Mucosa of stomach (tissue), 1 donor: Measurements from ENCODE around the gene RNF213.
"Not testable (repeated sequence)": the region's sequence is repeated elsewhere in the genome, so short reads cannot be mapped to it uniquely, and the experiment has no call there.

Experiments
- H3K27me3 ChIP-seq: one replicate; pipeline ENCODE4 v1.7.0; 2013; ENCODE audit warnings: mild to moderate bottlenecking, low read length; ENCODE audit not compliant: control insufficient read depth, insufficient read depth
- H3K36me3 ChIP-seq: one replicate; pipeline ENCODE4 v1.7.0; 2013; ENCODE audit warnings: low read length; ENCODE audit not compliant: control insufficient read depth, insufficient read depth
- H3K4me1 ChIP-seq: one replicate; pipeline ENCODE4 v1.7.0; 2013; ENCODE audit warnings: mild to moderate bottlenecking, low read length; ENCODE audit not compliant: control insufficient read depth, insufficient read depth
- H3K4me3 ChIP-seq: one replicate; pipeline ENCODE4 v1.7.0; 2013; ENCODE audit warnings: low read length
- H3K9ac ChIP-seq: one replicate; pipeline ENCODE4 v1.7.0; 2013; ENCODE audit warnings: mild to moderate bottlenecking, low read length, moderate library complexity
- H3K9me3 ChIP-seq: one replicate; pipeline ENCODE4 v1.7.0; 2013; ENCODE audit warnings: mild to moderate bottlenecking, low read length, moderate library complexity; ENCODE audit not compliant: control insufficient read depth
- donor health status: Pancreatic carcinoma.

The RNF213 gene

DNA sequence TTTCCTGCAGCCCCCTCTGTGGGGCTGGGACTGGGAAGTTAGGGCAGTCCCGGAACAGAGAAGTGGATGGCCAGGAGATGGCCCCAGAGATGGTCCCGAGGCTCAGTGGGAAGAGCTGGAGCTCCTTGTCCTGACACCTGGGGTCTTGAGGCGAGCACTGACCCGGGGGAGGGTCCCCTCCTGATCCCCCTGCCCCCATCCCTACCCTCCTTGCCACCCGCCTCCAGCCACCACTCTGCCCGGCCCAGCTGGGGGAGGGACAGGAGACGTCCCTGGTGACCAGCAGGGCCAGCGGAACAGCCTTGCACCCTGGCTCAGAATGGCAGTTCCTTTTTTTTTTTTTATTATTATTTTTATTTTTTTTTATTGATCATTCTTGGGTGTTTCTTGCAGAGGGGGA, 13.9 kb upstream of the RNF213 start:
- Histone ChIP-seq H3K4me3 (no peak overlapping the region), H3K9ac (no peak overlapping the region), H3K9me3 (no peaks in the 10 kb centered on the region), H3K4me1 (no peaks in the 10 kb centered on the region), H3K27me3 (no peaks in the 10 kb centered on the region), H3K36me3 (no peaks in the 10 kb centered on the region)

DNA sequence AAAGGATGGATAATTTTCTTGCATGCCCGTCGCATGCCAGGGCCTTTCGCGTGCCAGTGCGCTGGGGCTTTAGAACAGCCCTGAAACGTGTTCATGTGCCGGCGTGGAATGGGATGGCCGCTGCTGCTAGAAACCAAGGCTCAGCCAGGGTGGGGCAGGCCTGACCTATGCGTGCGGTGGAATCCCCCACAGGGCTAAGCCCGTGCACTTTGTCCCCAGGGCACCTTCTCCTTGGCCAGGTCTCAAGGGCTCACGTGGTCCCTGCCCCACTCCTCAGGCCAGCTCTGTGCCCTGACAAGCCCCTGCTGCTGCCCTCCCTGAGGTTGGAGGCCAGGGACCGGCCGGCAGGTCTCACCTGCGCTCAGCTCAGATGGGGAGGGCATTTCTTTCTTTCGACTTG, 13.1 kb upstream of the RNF213 start:
- H3K4me1 ChIP-seq = no peaks in the 10 kb centered on the region
- no peak overlapping the region for H3K9ac ChIP-seq
- no peaks in the 10 kb centered on the region for H3K27me3 ChIP-seq
- no peak overlapping the region for H3K4me3 ChIP-seq
- H3K36me3 ChIP-seq = no peaks in the 10 kb centered on the region
- H3K9me3 ChIP-seq = no peaks in the 10 kb centered on the region

DNA sequence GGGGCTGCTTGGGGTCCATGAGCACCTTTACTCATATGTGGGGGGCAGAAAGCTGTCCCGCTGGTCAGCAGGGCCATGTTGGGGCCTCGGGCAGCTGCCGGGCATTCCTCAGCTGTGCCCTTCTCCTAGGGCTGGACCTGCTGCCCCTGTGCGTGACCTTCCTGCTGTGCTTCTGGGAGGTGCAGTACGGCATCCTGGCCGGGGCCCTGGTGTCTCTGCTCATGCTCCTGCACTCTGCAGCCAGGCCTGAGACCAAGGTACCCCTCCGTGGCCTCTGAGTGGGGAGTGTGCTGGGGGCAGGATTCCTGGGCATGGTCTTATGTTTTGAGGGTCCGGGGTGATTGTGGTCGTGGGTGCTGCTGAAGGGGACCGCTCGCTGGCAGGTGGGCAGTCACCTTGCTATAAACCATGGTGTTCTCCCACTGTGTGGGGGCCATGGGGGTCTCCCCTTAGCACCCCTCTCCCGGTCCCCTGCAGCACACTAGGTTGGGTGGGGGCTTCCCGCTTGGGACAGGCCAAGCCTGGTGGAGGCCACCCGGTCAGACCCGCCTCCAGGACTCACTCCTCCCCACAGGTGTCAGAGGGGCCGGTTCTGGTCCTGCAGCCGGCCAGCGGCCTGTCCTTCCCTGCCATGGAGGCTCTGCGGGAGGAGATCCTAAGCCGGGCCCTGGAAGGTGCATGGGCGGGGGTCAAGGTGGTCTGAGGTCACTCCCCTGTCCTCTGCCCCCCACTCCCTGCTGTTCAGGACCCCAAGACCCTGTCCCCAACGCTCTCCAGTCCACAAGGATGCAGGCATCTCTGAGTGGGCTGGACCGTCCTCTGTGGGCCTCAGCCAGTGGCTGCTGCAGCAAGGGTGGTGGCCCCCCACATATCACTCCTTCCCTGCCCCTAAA, 12.4 kb upstream of the RNF213 start:
- Histone ChIP-seq H3K36me3 (no peaks in the 10 kb centered on the region), H3K9me3 (no peaks in the 10 kb centered on the region), H3K9ac (no peak overlapping the region), H3K4me3 (no peak overlapping the region), H3K27me3 (no peaks in the 10 kb centered on the region), H3K4me1 (no peaks in the 10 kb centered on the region)

DNA sequence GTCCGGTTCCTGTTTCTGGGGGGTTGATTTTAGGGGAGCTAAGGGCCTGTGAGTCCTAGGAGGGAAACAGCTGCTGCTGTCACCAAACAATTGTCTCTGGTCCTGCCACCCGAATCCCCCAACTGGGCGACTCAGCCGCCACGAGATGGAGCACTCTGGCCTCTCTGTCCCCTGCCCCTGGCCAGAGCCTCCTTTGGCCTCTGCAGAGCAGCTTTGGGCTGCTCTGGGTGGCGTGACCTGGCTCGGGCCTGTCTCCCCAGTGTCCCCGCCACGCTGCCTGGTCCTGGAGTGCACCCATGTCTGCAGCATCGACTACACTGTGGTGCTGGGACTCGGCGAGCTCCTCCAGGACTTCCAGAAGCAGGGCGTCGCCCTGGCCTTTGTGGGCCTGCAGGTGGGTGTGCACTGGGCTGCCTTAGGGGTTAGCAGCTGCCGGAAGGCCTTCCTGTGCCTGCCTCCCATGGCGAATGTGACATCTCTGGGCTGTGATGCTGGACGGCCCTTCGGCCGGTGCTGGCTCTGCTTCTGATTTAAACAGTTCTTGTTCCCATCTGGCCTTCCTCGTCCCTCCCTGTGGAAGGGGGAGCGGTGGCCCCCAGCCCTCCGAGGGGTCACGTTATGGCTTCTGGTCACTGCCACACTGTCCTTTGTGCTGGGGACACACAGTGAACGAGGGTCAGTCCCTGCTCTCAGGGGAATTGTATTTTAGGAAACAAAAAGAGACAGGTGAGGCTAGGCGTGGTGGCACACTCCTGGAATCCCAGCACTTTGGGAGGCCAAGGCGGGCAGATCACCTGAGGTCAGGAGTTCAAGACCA, 11.6 kb upstream of the RNF213 start:
- Histone ChIP-seq H3K9me3 (no peaks in the 10 kb centered on the region), H3K36me3 (no peaks in the 10 kb centered on the region), H3K27me3 (no peaks in the 10 kb centered on the region), H3K9ac (no peak overlapping the region), H3K4me1 (peaks cover under 1% of the 10 kb centered on the region), H3K4me3 (no peak overlapping the region)

DNA sequence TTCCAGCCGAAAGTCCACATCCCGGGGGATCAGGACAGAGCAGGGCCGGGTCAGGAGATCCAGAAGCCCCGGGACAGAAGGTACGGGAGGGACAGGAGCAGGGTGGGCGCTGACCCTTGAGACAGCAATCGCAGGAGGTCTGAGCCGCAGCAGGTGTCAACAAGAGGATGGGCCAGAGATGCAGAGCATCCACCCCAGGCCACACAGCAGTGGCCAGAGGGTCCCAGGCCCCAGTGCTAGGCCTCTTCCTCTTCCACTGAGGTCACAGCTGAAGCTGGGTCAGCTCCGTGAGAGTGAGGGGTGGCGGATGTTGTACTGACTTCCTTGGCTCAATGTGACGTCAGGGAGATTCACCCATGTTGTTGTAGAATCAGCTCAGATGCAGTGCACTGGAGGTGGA, 8.7 kb upstream of the RNF213 start:
- Histone ChIP-seq H3K27me3 (no peaks in the 10 kb centered on the region), H3K36me3 (no peaks in the 10 kb centered on the region), H3K9ac (no peak overlapping the region), H3K4me1 (peaks cover 11% of the 10 kb centered on the region), H3K9me3 (no peaks in the 10 kb centered on the region), H3K4me3 (no peak overlapping the region)

DNA sequence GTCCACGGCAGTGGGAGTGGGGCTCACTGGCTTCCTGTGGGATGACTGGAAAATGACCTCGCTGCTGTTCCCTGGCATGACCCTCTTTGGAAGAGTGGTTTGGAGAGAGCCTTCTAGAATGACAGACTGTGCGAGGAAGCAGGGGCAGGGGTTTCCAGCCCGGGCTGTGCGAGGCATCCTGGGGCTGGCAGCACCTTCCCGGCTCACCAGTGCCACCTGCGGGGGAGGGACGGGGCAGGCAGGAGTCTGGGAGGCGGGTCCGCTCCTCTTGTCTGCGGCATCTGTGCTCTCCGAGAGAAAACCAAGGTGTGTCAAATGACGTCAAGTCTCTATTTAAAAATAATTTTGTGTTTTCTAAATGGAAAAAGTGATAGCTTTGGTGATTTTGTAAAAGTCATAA, 7.8 kb upstream of the RNF213 start:
- Histone ChIP-seq H3K9me3 (no peaks in the 10 kb centered on the region), H3K4me1 (peaks cover 11% of the 10 kb centered on the region), H3K4me3 (no peak overlapping the region), H3K36me3 (no peaks in the 10 kb centered on the region), H3K9ac (no peak overlapping the region), H3K27me3 (no peaks in the 10 kb centered on the region)

DNA sequence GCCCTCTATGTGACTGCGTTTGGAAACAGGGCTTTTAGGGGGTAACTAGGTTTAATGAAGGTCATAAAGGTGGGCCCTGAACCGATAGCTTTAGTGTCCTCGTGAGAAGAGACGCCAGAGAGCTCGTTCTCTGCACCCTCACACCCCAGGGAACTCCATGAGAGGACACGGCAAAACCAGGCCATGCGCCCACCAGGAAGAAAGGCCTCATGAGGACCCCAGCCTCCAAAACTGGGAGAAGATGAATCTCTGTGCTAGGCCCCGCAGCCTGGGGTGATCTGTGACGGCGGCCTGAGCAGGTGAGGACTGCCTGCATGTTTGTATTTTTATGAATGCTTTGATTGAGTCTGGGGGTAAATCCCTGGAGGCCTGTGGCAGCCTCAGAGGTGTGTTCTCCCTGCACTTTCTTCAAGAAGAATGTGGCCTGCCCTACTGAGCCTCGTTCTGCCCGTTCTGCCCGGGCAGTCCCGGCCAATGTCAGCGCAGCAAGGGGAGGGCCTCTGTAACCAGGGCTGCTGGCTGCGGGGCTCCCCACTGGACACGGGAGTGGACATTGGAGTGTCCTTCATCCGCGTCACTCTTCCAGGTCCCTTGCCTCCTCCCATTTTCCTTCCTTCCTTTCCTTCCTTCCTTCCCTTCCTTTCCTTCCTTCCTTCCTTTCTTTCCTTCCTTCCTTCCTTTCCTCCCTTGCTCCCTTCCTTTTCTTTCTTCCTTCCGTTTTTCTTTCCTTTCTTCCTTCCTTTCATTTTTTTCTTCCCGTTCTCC, 6.8 kb upstream of the RNF213 start:
- Histone ChIP-seq H3K9ac (no peak overlapping the region), H3K27me3 (no peaks in the 10 kb centered on the region), H3K36me3 (no peaks in the 10 kb centered on the region), H3K4me3 (no peak overlapping the region), H3K4me1 (peaks cover 11% of the 10 kb centered on the region), H3K9me3 (no peaks in the 10 kb centered on the region)

DNA sequence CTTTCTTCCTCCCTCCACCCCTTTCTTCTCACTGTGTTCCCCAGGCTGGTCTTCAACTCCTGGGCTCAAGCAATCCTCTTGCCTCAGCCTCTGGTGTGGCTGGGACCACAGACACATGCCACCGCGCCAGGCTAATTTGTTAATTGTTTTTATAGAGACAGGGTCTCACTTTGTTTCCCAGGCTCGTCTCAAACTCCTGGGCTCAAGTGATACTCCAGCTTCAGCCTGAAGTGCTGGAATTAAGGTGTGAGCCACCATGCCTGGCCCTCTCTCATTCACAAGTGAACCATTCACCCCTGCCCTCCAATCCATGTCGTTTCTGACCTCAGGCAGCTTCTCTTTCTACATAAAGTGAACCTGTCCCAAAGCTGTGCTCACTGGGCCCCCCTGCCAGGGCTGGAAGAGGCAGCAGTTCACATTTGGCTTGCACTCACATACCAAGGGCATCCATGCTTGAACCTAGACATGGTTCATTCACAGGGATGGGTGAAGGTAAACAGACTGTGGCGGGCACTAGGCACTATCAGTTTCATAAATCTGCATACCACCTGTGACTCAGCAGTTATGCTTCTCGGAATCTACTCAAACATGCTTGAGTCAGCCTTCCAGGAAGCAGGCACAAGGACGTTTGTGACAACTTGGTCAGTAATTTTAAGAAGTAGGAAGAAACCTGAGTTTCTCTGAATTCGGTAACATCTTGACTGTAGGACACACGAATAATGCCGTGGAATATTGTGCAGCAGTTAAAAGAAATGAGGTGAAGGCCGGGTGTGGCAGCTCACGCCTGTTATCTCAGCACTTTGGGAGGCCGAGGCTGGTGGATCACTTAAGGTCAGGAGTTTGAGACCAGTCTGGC, 6.0 kb upstream of the RNF213 start:
- Histone ChIP-seq H3K27me3 (no peaks in the 10 kb centered on the region), H3K4me1 (peaks cover 14% of the 10 kb centered on the region), H3K9me3 (no peaks in the 10 kb centered on the region), H3K36me3 (no peaks in the 10 kb centered on the region), H3K4me3 (no peak overlapping the region), H3K9ac (no peak overlapping the region)

DNA sequence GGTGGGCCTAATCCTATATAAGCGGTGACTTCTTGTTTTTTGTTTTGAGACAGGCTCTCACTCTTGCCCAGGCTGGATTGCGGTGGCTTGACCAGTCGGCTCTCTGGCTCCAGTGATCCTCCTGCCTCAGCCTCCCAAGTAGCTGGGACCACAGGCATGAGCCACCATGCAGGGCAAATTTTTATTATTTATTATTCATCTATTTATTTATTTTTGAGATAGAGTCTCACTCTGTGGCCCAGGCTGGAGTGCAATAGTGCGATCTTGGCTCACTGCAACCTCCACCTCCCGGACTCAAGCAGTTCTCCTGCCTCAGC, 4.7 kb upstream of the RNF213 start:
- no peaks in the 10 kb centered on the region for H3K9me3 ChIP-seq
- H3K4me1 ChIP-seq = peaks cover 17% of the 10 kb centered on the region

DNA sequence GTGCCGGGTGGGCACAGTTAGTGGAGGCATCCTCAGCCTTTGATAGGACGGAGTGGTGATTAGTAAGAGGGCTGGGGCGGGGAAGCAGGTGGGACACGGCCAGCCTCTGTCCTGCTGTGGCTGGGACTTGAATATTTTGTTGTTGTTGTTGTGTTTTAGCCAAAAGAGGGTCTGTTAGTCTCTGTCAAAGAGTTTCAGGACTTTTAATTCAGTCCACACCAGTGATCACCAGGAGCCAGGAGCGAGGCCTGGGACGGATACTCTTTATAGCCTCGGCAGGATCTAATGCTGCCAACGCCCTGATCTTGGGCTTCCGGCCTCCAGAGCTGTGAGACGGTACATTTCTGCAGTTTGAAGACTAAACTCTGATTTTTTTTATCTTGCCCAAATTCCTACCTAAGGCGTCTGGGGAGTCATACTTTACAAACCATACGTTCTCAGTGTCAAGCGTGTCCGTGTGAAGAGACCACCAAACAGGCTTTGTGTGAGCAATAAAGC, 2.9 kb upstream of the RNF213 start:
- peaks cover 30% of the 10 kb centered on the region for H3K4me1 ChIP-seq
- H3K9ac ChIP-seq = no peak overlapping the region
- H3K36me3 ChIP-seq = no peaks in the 10 kb centered on the region
- no peaks in the 10 kb centered on the region for H3K27me3 ChIP-seq
- H3K4me3 ChIP-seq = no peak overlapping the region
- H3K9me3 ChIP-seq = no peaks in the 10 kb centered on the region

More for the DNA sequence above, 4.7 kb upstream of the RNF213 start:
- H3K27me3 ChIP-seq = no peaks in the 10 kb centered on the region
- H3K9ac ChIP-seq = no peak overlapping the region
- H3K36me3 ChIP-seq = no peaks in the 10 kb centered on the region
- H3K4me3 ChIP-seq = no peak overlapping the region

DNA sequence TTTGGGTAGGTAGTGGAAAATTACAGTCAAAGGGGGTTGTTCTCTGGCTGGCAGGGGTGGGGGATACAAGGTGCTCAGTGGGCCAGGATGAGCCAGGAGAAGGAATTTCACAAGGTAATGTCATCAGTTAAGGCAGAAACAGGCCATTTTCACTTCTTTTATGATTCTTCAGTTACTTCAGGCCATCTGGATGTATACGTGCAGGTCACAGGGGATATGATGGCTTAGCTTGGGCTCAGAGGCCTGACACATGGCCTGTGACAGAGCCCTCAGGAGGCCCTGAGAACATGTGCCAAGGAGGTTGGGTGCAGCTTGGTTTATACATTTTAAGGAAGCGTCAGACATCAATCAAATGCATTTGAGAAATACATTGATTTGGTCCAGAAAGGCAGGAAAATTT, 2.4 kb upstream of the RNF213 start:
- H3K4me1 ChIP-seq = peaks cover 35% of the 10 kb centered on the region
- not testable (repeated sequence) for H3K9me3 ChIP-seq, H3K27me3 ChIP-seq

More for the DNA sequence above, 2.4 kb upstream of the RNF213 start:
- not testable (repeated sequence) for H3K9ac ChIP-seq, H3K36me3 ChIP-seq, H3K4me3 ChIP-seq
